ENCODE results near the gene STIP1. TPM values are rescaled to one million over a fixed set of nuclear protein-coding genes. Genes with fewer than 3 reads are reported as not detected.

Gene STIP1
- total and polyA plus RNA-seq, 4 experiments from 2014 or later, result 37.1 to 106 (median 98.1) TPM

Other genes starting within 250 kb of the STIP1 start
- 10 to 100 TPM; 24.2 to 24.8 TPM for gene NAA40, start 247.2 kb upstream of the STIP1 start, total RNA-seq
- gene NAA40, start 247.2 kb upstream of the STIP1 start, polyA plus RNA-seq, result 1 to 10 TPM; 6.1 to 9.9 TPM
- 100 to 1,000 TPM; 113 to 130 TPM for gene COX8A, start 211.6 kb upstream of the STIP1 start, total RNA-seq
- 100 to 1,000 TPM; 382 to 433 TPM for gene COX8A, start 211.6 kb upstream of the STIP1 start, polyA plus RNA-seq
- gene OTUB1, start 199.7 kb upstream of the STIP1 start, total RNA-seq, result 10 to 100 TPM; 72.9 to 73.0 TPM
- gene OTUB1, start 199.7 kb upstream of the STIP1 start, polyA plus RNA-seq, result 100 to 1,000 TPM; 132 to 171 TPM
- not detected for gene FLRT1, start 150.2 kb upstream of the STIP1 start, total RNA-seq
- not detected for gene FLRT1, start 150.2 kb upstream of the STIP1 start, polyA plus RNA-seq
- gene MACROD1, start 20.1 kb upstream of the STIP1 start, total RNA-seq, result 1 to 10 TPM; 8.1 to 8.7 TPM
- gene MACROD1, start 20.1 kb upstream of the STIP1 start, polyA plus RNA-seq, result 1 to 10 TPM; 5.0 to 6.5 TPM
- gene FERMT3, start 20.6 kb downstream of the STIP1 start, total RNA-seq, result 100 to 1,000 TPM; 149 to 152 TPM
- gene FERMT3, start 20.6 kb downstream of the STIP1 start, polyA plus RNA-seq, result 100 to 1,000 TPM; 198 to 202 TPM
- 10 to 100 TPM; 37.6 to 42.1 TPM for gene TRPT1, start 40.0 kb downstream of the STIP1 start, total RNA-seq
- 10 to 100 TPM; 31.1 to 35.3 TPM for gene TRPT1, start 40.0 kb downstream of the STIP1 start, polyA plus RNA-seq
- 100 to 1,000 TPM in 1 of 2 experiments, 10 to 100 TPM in 1; 83.9 to 101 TPM for gene NUDT22, start 40.1 kb downstream of the STIP1 start, total RNA-seq
- 10 to 100 TPM; 38.1 to 69.6 TPM for gene NUDT22, start 40.1 kb downstream of the STIP1 start, polyA plus RNA-seq
- gene DNAJC4, start 44.4 kb downstream of the STIP1 start, total RNA-seq, result 10 to 100 TPM; 60.6 to 64.5 TPM
- gene DNAJC4, start 44.4 kb downstream of the STIP1 start, polyA plus RNA-seq, result 10 to 100 TPM; 15.6 to 23.6 TPM
- 10 to 100 TPM; 96.8 to 97.3 TPM for gene VEGFB, start 48.4 kb downstream of the STIP1 start, total RNA-seq
- 10 to 100 TPM in 1 of 2 donors, 1 to 10 TPM in 1; 2.3 to 22.2 TPM for gene VEGFB, start 48.4 kb downstream of the STIP1 start, polyA plus RNA-seq
- 10 to 100 TPM; 41.4 to 46.4 TPM for gene FKBP2, start 54.9 kb downstream of the STIP1 start, total RNA-seq
- gene FKBP2, start 54.9 kb downstream of the STIP1 start, polyA plus RNA-seq, result 100 to 1,000 TPM; 106 to 107 TPM
- gene PPP1R14B, start 60.8 kb downstream of the STIP1 start, total RNA-seq, result 10 to 100 TPM; 32.2 to 38.4 TPM
- 10 to 100 TPM; 52.1 to 83.5 TPM for gene PPP1R14B, start 60.8 kb downstream of the STIP1 start, polyA plus RNA-seq
- gene PLCB3, start 65.4 kb downstream of the STIP1 start, total RNA-seq, result 10 to 100 TPM; 10.8 to 11.9 TPM
- under 1 TPM in 1 of 2 donors, not detected in 1; 0.71 TPM for gene PLCB3, start 65.4 kb downstream of the STIP1 start, polyA plus RNA-seq
- gene BAD, start 98.5 kb downstream of the STIP1 start, total RNA-seq, result 10 to 100 TPM; 23.1 to 26.2 TPM
- 10 to 100 TPM; 48.2 to 70.1 TPM for gene BAD, start 98.5 kb downstream of the STIP1 start, polyA plus RNA-seq
- gene GPR137, start 99.7 kb downstream of the STIP1 start, total RNA-seq, result 10 to 100 TPM; 30.6 to 34.7 TPM
- gene GPR137, start 99.7 kb downstream of the STIP1 start, polyA plus RNA-seq, result 10 to 100 TPM in 1 of 2 donors, 1 to 10 TPM in 1; 6.8 to 11.2 TPM
- not detected for gene KCNK4, start 105.1 kb downstream of the STIP1 start, total RNA-seq
- not detected for gene KCNK4, start 105.1 kb downstream of the STIP1 start, polyA plus RNA-seq
- not detected for gene CATSPERZ, start 114.2 kb downstream of the STIP1 start, total RNA-seq
- not detected for gene CATSPERZ, start 114.2 kb downstream of the STIP1 start, polyA plus RNA-seq
- gene ESRRA, start 119.4 kb downstream of the STIP1 start, total RNA-seq, result 10 to 100 TPM; 29.5 to 31.9 TPM
- gene ESRRA, start 119.4 kb downstream of the STIP1 start, polyA plus RNA-seq, result 10 to 100 TPM in 1 of 2 donors, 1 to 10 TPM in 1; 4.4 to 12.4 TPM
- 100 to 1,000 TPM; 171 to 174 TPM for gene TRMT112, start 131.4 kb downstream of the STIP1 start, total RNA-seq
- 100 to 1,000 TPM; 413 to 516 TPM for gene TRMT112, start 131.4 kb downstream of the STIP1 start, polyA plus RNA-seq
- 10 to 100 TPM; 57.6 to 58.7 TPM for gene PRDX5, start 131.9 kb downstream of the STIP1 start, total RNA-seq
- gene PRDX5, start 131.9 kb downstream of the STIP1 start, polyA plus RNA-seq, result 100 to 1,000 TPM; 164 to 251 TPM
- 10 to 100 TPM; 68.3 to 73.0 TPM for gene CCDC88B, start 154.0 kb downstream of the STIP1 start, total RNA-seq
- 10 to 100 TPM in 1 of 2 donors, 1 to 10 TPM in 1; 6.8 to 39.5 TPM for gene CCDC88B, start 154.0 kb downstream of the STIP1 start, polyA plus RNA-seq
- 10 to 100 TPM; 33.9 to 38.7 TPM for gene RPS6KA4, start 173.0 kb downstream of the STIP1 start, total RNA-seq
- 10 to 100 TPM in 1 of 2 donors, 1 to 10 TPM in 1; 6.7 to 12.5 TPM for gene RPS6KA4, start 173.0 kb downstream of the STIP1 start, polyA plus RNA-seq

Measured in CD4-positive, alpha-beta memory T cell (primary cell).